SKM-1 treated with dmso at 0.1 percent for 144 hours (cell line): ENCODE results near the gene ARID4B.
"Not testable (repeated sequence)": the region's sequence is repeated elsewhere in the genome, so short reads cannot be mapped to it uniquely, and the experiment has no call there.

Experiments used
- DNase-seq: peaks from one replicate; lab custom pipeline; 2025; ENCODE audit not compliant: unreplicated experiment; lab: John Stamatoyannopoulos, UW

The ARID4B gene, protein sequence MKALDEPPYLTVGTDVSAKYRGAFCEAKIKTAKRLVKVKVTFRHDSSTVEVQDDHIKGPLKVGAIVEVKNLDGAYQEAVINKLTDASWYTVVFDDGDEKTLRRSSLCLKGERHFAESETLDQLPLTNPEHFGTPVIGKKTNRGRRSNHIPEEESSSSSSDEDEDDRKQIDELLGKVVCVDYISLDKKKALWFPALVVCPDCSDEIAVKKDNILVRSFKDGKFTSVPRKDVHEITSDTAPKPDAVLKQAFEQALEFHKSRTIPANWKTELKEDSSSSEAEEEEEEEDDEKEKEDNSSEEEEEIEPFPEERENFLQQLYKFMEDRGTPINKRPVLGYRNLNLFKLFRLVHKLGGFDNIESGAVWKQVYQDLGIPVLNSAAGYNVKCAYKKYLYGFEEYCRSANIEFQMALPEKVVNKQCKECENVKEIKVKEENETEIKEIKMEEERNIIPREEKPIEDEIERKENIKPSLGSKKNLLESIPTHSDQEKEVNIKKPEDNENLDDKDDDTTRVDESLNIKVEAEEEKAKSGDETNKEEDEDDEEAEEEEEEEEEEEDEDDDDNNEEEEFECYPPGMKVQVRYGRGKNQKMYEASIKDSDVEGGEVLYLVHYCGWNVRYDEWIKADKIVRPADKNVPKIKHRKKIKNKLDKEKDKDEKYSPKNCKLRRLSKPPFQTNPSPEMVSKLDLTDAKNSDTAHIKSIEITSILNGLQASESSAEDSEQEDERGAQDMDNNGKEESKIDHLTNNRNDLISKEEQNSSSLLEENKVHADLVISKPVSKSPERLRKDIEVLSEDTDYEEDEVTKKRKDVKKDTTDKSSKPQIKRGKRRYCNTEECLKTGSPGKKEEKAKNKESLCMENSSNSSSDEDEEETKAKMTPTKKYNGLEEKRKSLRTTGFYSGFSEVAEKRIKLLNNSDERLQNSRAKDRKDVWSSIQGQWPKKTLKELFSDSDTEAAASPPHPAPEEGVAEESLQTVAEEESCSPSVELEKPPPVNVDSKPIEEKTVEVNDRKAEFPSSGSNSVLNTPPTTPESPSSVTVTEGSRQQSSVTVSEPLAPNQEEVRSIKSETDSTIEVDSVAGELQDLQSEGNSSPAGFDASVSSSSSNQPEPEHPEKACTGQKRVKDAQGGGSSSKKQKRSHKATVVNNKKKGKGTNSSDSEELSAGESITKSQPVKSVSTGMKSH (N-terminal part only)

DNA sequence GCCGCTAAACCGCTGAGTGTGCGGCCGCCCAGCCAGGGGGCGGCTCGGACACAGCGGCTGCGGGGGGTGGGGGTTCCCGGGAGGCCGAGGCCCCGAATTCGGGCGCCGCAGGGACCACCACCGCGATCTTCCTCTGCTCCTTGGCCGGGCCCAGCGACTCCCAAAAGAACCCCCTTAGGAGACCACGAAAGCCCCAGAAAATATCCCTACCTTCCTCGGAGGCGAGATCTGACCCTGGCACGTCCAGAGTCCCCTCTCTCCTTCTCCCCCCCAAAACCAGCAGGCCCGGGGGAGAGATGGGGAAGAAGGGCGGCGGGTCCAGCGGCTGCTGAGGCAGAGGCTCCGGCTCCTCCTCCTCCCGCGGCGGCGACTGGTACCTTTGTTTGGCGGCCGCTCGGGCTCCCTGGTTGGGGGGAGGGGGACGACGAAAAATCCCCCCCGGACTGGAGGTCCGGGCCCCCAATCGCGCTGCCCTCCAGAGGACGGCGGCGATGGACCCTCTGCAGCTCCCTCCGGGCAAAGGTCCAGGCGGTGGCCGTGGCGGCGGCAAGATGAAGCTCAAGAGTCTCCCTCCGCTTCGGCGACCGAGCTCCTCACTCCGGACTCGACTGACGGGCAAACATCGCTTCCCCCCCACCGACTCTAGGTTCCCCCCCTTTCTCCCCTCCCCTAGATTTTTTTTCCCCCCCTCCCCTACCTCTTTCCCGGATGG, at the start of gene ARID4B:
Gene ARID4B (minus strand): TSS at position 621 of the 712 bp plus-strand sequence. CDS start 1,260 bp downstream, outside the sequence.
- DNase-seq: peak; percentile 54

DNA sequence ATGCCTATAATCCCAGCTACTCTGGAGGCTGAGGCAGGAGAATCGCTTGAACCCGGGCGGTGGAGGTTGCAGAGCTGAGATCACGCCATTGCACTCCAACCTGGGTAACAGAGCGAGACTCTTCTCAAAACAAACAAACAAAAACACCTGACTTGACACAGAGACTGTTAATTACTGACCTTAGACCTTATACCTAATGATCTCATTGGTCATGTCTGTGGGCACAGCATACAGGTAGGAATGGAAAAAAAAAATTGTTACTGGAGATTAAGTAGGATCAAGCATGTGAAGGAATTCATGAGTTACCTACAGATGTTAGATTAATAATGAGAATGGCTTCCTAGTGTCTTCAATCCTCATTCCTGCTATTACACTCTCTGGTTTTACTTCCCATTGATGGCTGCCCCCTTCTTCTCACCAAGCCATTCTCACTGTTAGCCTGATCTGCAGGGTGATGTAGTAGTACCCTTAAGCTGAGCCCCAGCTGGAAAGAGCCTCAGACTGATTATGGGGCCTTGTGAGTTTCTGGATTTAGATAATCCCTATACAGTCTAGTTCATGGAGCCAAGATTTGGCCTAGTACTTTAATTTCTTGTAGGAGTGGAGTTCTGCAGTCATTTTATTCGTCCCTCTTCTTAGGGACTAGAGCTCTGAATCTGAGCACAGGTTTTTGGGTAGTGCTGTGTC, 48.1 kb upstream of the ARID4B start:
- no peak for DNase-seq

DNA sequence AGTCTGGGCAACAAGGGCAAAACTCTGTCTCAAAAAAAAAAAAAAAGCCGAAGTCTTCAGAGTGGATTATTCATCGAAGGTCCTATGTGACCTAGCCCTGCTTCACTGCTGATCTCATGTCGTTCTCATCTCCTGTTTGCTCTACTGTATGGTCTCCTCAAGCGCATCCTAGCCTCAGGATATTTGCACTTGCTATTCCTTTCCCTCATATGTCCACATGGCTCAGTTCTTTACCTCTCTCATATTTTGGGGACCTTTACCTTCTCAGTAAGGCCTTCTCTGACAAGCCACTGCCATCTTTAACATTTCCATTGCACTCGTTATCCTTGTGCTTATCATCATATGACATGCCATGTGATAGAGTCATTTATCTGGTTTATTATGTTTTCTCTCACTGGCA, 41.8 kb upstream of the ARID4B start:
- DNase-seq: no peak

DNA sequence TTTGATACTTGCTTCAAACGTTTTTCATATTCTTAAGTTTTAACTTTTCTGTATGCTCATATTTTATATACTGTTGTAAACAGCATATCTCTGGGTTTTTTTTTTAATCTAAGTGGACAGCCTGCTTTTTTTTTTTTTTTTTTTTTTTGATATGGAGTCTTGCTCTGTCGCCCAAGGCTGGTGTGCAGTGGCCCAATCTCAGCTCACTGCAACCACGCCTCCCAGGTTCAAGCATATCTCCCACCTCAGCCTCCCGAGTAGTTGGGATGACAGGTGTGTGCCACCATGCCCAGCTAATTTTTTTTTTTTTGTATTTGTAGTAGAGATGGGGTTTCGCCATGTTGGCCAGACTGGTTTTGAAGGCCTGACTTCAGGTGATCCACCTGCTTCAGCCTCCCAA, 40.4 kb upstream of the ARID4B start:
- no peak for DNase-seq

DNA sequence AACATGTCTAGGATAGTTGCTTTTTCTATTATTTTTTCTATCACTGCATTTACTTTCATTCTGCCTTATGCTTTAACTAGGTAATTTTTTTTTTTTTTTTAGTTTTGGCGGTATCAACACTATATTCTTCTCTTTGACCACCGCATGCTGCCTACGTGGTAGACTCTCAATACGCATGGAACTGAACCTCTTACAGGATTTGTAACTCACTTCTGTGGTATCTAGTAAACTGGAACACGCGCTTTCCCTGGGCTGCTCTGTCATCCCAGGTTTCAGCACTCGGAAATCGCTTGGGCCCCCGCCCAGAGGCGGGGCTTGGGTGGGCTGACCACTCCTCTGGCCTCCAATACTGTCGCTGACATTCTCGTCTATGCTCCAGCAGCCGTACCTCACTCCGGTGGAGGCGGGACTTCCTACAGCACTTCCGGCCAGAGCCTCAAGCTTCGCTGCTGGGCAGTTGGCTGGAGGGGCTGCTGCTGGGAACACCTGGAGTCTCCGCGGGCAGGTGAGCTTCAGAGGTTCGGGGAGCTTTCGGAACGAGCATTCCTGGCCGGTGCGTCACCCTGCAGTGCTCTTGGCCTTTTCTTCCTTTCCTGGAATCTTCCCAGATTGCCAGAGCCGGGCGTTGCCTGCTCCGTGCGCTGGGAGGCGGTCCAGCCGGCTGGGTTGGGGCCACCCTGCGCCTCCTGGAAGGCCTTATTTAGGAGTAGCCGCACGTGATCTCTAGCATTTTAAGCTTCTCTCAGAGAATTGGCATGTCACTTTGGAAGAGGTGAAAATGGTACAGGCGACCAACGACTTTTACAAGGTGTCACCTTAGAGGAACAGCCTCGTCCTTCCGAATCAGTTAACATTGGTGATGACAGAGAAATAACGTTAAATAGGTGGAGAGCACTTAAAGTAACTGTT, 39.3 kb upstream of the ARID4B start, which contains the start of gene TBCE:
Gene TBCE (plus strand): TSS at position 428 of the 909 bp plus-strand sequence. CDS start 12,623 bp downstream, outside the sequence.
- DNase-seq: peak; percentile 99

DNA sequence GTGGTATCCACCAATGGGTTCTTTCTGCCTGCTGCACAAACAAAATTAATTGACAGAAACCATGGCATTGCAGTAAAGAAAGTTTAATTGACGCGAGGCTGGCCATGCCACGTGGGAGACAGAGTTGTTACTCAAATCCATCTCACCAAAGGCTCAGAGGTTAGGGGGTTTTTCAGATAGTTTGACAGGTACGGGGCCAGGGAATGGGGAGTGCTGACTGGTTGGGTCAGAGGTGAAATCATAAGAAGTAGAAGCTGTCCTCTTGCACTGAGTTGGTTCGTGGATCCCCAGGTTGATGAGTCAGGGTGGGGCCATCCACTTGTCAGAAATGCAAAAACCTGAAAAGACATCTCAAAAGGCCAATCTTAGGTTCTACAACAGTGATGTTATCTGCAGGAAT, 38.3 kb upstream of the ARID4B start:
- DNase-seq: no peak

DNA sequence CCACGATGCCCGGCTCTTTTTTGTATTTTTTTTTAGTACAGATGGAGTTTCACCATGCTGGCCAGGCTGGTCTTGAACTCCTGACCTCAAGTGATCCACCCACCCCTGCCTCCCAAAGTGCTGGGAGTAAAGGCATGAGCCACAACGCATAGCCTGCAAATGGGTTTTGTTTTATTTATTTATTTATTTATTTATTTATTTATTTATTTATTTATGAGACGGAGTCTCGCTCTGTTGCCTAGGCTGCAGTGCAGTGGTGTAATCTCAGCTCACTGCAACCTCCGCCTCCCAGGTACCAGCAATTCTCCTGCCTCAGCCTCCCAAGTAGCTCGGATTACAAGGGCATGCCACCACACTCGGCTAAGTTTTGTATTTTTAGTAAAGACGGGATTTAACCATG, 36.2 kb upstream of the ARID4B start:
- not testable (repeated sequence) for DNase-seq

DNA sequence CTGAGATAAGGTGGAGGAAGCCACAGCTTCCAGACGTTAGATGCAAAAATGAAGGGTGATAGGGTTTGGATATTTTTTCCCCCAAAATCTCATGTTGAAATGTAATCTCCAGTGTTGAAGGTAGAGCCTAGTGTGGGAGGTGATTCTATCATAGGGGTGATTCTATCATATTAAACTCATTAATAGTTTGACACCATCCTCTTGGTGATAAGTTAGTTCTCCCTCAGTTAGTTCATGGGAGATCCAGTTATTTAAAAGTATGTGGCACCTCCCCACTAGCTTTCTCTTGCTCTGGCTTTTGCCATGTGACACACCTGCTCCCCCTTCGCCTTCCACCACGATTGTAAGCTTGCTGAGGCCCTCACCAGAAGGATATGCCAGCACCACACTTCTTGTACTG, 30.9 kb upstream of the ARID4B start:
- DNase-seq: no peak

DNA sequence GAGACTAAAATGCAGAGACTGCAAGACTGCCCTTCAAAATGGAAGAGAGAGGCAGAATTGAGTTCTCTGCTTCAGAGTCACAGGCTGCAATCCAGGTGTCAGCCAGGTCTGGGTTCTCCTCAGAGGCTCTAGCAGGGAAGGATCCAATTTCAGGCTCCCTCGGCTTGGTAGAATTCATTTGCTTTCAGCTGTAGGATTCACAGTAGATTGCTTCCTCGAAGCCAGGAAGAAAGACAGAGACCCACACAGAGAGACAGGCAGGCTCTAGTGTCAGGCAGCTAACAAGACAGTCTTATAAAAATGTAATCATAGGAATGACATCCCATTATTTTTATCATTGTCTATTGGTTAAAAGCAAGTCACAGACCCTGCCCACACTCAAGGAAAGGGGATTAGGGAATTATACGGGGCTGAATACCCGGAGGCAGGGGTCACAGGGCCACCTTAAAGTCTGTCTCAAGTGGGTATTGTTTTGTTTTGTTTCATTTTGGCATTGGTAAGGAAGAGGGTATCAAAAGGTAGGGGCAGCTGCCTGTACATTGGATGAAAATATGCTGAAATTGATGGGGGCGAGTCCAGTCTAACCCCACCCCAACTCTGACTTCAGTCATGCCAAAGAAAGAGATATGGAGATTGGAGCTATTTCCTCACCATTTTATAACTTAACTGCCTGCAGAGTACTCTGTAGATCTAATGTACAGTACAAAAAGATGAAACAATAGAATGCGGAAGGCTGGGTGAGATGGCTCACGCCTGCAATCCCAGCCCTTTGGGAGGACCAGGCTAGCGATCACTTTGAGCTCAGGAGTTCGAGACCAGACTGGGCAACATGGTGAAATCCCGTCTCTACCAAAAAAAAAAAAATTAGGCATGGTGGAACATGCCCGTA, 29.8 kb upstream of the ARID4B start:
- no peak for DNase-seq

DNA sequence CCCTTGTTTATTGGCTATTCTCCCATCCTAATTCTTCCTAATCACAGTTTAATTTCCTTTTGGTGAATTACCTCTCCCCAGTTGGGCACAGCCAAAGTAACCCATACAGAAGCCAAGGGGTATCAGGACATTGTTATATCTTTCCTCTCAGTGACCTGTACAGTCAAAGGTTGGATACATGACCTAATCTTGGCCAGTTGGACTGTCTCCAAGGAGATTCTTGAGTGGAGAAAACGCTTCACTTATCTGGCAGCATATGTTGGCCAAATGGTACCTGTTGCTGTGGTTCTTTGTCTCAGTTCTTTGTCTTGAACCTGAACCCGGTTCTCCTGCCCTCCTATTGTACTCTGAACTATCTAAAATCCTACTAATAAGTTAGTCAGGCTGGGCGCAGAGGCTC, 23.9 kb upstream of the ARID4B start:
- no peak for DNase-seq

DNA sequence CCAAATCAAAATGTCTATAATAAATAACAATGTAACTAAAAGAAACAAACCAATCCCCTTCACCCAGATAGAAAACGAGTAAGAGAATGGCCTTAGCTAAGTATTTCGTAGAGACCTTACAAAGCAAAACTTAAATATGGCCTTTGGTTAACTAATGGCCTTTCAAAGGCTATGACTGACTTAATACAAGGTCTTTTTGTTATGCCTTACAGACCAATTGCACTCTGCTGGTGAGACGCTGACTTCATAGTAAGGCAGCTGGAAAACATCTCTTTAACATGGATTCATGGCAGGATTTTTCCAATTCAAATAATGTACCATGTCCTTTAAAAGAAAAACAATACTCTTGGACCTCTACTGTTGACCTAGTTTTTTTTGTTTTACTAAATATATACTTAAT, 23.5 kb upstream of the ARID4B start:
- DNase-seq: no peak

DNA sequence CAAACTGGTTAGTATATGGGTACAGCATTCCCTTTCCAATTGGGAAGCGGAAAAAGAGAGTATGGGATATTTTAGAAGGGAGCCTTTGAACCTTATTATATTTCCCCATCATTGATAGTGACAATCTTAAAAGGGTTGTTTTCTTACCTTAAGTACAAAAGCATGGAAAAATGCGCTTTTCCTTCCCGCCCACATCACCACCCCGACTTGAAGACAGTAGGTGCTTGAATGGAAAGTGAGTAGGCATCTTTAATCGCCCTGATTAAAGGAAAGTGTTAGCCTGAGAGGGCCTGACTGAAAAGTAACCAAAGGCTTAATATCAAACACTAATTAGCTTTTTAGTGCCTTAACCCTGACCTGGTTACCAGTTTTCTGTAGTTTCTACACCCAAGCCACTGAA, 15.7 kb upstream of the ARID4B start:
- DNase-seq: no peak

DNA sequence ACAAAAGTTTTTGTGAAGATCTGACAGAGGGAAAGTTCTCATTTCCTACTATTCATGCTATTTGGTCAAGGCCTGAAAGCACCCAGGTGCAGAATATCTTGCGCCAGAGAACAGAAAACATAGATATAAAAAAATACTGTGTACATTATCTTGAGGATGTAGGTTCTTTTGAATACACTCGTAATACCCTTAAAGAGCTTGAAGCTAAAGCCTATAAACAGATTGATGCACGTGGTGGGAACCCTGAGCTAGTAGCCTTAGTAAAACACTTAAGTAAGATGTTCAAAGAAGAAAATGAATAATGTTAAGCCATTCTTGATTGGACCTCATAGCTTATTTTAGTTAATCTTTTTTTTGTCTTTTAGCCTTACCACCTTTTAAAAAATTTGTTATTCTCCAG, 14.5 kb upstream of the ARID4B start:
- DNase-seq: no peak

DNA sequence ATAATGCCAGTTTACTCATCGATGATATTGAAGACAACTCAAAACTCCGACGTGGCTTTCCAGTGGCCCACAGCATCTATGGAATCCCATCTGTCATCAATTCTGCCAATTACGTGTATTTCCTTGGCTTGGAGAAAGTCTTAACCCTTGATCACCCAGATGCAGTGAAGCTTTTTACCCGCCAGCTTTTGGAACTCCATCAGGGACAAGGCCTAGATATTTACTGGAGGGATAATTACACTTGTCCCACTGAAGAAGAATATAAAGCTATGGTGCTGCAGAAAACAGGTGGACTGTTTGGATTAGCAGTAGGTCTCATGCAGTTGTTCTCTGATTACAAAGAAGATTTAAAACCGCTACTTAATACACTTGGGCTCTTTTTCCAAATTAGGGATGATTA, 14.1 kb upstream of the ARID4B start:
- DNase-seq: no peak

DNA sequence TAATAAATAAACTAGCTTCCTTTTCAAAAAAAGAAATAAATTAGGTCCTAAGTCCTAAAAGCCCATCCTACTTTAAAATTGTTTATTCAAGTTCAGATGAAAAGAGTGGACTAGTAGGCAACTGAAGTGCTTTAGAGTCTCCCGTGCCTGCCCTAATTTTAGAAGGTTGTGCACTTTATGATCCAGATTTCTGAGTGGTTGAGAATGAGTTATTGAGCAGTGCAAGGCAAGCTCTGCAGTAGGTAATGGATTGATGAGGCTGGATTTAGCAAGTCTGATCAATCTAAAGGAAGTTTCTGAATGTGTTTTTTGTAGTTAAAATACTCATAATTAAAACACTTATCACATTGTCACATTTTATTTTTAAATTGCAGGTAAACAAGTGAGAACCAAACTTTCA, 13.4 kb upstream of the ARID4B start:
- DNase-seq: no peak

DNA sequence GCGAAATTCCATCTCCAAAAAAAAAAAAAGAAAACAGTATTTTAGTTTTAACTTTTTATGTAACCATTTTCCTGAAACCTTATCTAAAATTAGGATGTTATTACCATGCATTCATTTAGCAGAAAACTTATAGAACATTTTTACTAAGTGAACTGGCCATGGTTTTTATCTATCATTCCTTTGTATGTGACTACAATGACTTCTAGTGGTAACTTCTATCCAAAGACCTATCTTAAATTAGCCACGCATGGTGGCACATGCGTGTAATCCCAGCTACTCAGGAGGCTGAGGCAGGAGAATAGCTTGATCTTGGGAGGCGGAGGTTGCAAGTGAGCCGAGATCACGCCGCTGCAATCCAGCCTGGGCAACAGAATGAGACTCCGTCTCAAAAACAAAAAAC, 11.8 kb upstream of the ARID4B start:
- no peak for DNase-seq

DNA sequence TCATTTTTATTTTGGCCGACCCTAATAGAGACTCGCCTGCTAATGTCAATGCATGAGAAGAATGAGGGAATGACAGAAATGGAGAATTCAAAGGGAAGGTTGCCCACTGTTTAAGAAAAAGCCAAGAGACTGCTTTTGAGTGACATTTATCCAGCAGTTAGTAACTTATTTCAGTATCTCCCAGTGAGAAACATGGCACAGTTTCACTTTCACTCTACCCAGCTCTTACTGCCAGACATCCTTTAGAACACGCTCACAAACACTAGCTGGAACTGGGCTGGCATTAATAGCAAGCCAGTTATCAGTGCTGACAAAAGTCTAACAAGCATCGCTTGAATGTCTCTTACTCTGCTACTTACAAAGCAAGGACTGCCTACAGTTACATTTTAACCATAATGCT, 8.9 kb upstream of the ARID4B start:
- DNase-seq: no peak

DNA sequence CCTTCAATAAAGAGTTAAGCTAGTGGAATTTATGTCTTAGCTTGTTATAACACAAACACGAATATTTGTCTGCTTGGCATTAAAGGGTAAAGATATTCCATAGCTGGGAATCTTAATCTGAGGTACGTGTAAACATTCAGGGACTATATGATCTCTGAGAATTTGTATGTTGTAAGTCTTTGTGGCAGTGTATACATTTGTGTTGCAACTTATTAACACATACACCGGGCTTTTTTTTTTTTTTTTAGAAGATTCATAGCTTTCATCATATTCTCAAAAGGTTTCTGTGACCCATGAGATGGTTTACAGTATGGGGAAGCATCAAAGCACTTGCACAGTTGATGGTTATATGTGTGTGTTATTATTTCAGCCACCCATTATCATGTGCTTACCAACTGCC, 3.4 kb upstream of the ARID4B start:
- no peak for DNase-seq
